ENCODE results near the gene GREM2. TPM values are rescaled to one million over a fixed set of nuclear protein-coding genes. Genes with fewer than 3 reads are reported as not detected.

GREM2 gene
- total RNA-seq, 1 experiment from 2014 or later: not detected

DNA sequence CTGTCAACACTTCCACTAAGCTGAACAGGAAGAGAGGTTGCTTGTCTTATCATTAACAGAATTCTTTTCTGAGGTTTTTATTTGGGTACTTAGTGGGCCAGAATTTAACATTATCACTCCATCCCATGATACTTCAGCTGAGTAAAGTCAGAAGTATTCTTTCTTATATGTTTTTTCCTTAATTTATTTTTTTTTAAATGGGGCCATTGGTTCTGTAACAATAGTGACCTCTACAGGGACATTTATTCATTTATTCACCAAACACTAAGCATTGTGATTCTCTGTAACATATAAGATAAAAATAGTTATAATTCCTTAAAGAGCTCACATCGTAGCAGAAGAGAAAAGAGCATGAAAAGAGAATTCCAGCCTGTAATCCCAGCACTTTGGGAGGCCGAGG, 9.8 kb downstream of the GREM2 start:
- POLR2A ChIA-PET: no interaction called here
- CTCF ChIA-PET: interaction anchor here (0.5 to 9.8 kb wide), 41 partner anchors 6 to 1045 kb away, joined by 3 to 74 read pairs (median 4); partner anchors contain the start of gene GREM2
- Mint-ChIP-seq H3K4me3 (ENCODE audit: unreplicated experiment) (no peak overlapping the region), H3K4me1 (ENCODE audit: insufficient read depth, unreplicated experiment) (no peaks in the 10 kb centered on the region), H3K27ac (ENCODE audit: low read depth, unreplicated experiment) (no peak overlapping the region), H3K9me3 (ENCODE audit: unreplicated experiment) (no peaks in the 10 kb centered on the region), H3K27me3 (ENCODE audit: insufficient read depth, unreplicated experiment) (no peaks in the 10 kb centered on the region), H3K36me3 (ENCODE audit: insufficient read depth, unreplicated experiment) (no peaks in the 10 kb centered on the region)
- DNase-seq (ENCODE audit: unreplicated experiment): no peak
- TF ChIP-seq, protein P1, sequence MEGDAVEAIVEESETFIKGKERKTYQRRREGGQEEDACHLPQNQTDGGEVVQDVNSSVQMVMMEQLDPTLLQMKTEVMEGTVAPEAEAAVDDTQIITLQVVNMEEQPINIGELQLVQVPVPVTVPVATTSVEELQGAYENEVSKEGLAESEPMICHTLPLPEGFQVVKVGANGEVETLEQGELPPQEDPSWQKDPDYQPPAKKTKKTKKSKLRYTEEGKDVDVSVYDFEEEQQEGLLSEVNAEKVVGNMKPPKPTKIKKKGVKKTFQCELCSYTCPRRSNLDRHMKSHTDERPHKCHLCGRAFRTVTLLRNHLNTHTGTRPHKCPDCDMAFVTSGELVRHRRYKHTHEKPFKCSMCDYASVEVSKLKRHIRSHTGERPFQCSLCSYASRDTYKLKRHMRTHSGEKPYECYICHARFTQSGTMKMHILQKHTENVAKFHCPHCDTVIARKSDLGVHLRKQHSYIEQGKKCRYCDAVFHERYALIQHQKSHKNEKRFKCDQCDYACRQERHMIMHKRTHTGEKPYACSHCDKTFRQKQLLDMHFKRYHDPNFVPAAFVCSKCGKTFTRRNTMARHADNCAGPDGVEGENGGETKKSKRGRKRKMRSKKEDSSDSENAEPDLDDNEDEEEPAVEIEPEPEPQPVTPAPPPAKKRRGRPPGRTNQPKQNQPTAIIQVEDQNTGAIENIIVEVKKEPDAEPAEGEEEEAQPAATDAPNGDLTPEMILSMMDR (IDR thresholded peaks at IDR 0.05; ENCODE audit: unreplicated experiment): peak; percentile 49
- intact Hi-C loops (cut with micrococcal nuclease): loop anchor here (1.0 to 2.0 kb wide), 4 partner anchors 90 to 575 kb away; no protein-coding TSS in a partner anchor
- BruUV-seq (replicated peaks): no TSS peak

DNA sequence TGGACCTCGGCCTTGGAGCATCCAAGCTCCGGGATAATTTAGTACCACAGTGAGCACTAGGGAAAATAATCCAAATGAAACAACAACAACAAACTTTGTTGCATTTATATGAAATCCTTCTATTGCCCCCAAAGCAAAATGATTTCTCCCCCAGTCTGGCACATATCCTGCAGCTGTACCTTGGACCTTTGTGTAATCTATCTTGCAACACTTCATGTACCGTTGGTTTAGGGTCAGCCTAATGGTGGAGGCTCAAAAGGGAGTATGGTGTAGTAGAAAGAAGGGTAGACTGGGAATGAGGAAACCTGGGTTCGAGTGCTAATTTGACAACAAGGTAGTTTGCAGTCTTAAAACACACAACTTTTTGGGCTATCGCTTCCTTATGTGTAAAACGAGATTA, 12.1 kb downstream of the GREM2 start:
- DNase-seq (ENCODE audit: unreplicated experiment): no peak
- H3K36me3 Mint-ChIP-seq (ENCODE audit: insufficient read depth, unreplicated experiment): no peaks in the 10 kb centered on the region
- H3K27ac Mint-ChIP-seq (ENCODE audit: low read depth, unreplicated experiment): no peak overlapping the region
- CTCF ChIA-PET: interaction anchor here (0.6 to 9.8 kb wide), 11 partner anchors 8 to 1209 kb away, joined by 3 to 74 read pairs (median 4); no protein-coding TSS in a partner anchor
- intact Hi-C loops (cut with micrococcal nuclease): no loop called here
- H3K4me1 Mint-ChIP-seq (ENCODE audit: insufficient read depth, unreplicated experiment): no peaks in the 10 kb centered on the region
- no peaks in the 10 kb centered on the region for H3K9me3 Mint-ChIP-seq (ENCODE audit: unreplicated experiment)
- BruUV-seq (replicated peaks): no TSS peak
- POLR2A ChIA-PET: interaction anchor here (0.6 to 1.0 kb wide), 2 partner anchors 231 to 408 kb away, joined by 3 read pairs; no protein-coding TSS in a partner anchor
- H3K4me3 Mint-ChIP-seq (ENCODE audit: unreplicated experiment): no peak overlapping the region
- no peaks in the 10 kb centered on the region for H3K27me3 Mint-ChIP-seq (ENCODE audit: insufficient read depth, unreplicated experiment)
- TF ChIP-seq, protein P1 (IDR thresholded peaks at IDR 0.05; ENCODE audit: unreplicated experiment): no peak

DNA sequence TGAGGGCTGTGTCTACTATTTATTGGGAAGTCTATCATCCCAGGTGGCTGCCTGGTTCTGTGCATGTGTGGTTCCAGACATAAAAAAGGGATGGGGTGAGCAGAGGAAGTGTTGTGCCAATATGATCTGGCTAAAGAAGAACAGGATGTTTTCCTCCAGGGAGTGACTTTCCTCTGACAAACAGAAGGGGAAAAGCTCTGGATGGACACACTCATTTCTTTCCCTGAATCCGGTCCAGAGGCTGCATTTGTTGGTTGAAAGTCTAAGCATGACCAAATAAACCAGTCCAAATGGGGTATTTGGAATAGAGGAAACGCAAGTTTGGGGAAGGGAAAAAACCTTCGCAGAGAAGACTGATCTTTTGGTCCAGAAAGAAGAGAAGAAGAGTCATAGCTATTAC, 12.7 kb downstream of the GREM2 start:
- TF ChIP-seq, protein P1 (IDR thresholded peaks at IDR 0.05; ENCODE audit: unreplicated experiment): no peak
- intact Hi-C loops (cut with micrococcal nuclease): no loop called here
- CTCF ChIA-PET: interaction anchor here (0.6 to 9.8 kb wide), 10 partner anchors 9 to 1209 kb away, joined by 3 to 74 read pairs (median 4); no protein-coding TSS in a partner anchor
- H3K4me3 Mint-ChIP-seq (ENCODE audit: unreplicated experiment): no peak overlapping the region
- no peak overlapping the region for H3K27ac Mint-ChIP-seq (ENCODE audit: low read depth, unreplicated experiment)
- BruUV-seq (replicated peaks): no TSS peak
- H3K9me3 Mint-ChIP-seq (ENCODE audit: unreplicated experiment): no peaks in the 10 kb centered on the region
- no peaks in the 10 kb centered on the region for H3K4me1 Mint-ChIP-seq (ENCODE audit: insufficient read depth, unreplicated experiment)
- no peak for DNase-seq (ENCODE audit: unreplicated experiment)
- H3K36me3 Mint-ChIP-seq (ENCODE audit: insufficient read depth, unreplicated experiment): no peaks in the 10 kb centered on the region
- H3K27me3 Mint-ChIP-seq (ENCODE audit: insufficient read depth, unreplicated experiment): no peaks in the 10 kb centered on the region
- POLR2A ChIA-PET: interaction anchor here (0.6 to 1.0 kb wide), 2 partner anchors 232 to 408 kb away, joined by 3 read pairs; no protein-coding TSS in a partner anchor

DNA sequence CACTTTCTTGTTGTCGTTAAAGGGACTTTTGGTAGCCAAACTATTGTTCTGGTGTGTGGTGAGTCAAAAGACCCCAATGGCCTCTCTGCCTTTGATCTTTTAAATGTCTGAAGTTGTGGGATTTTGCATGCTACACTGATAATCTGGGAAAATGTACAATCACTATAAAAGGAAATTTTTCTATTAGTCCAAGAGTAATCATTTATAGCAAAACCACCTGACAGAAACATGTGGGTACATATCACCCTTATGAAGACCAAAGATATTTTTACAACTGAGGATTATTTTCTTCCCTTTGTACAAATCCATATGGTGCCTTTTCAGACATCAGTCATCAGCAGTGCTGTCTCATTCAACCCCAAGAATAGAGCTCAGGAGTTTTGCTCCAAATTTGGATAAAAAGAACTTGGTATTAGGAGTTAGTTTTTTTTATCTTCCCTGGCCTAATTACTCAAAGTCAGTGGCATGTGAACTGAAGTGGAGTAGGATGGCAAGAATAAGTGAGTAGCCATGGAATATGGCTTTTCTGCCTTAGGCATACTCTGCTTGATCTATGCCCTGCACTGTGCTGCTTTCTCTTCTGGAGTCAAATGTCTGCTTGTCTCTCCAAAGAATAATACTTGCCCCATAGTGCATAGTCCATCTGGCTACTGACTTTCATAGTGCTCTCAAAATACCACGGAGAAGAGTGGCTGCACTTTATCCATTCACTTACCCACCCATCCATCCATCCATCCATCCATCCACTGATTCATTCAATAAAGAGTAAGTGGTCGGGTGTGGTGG, 13.5 kb downstream of the GREM2 start:
- no peaks in the 10 kb centered on the region for H3K27me3 Mint-ChIP-seq (ENCODE audit: insufficient read depth, unreplicated experiment)
- CTCF ChIA-PET: interaction anchor here (0.6 to 9.8 kb wide), 9 partner anchors 10 to 572 kb away, joined by 3 to 74 read pairs (median 3); no protein-coding TSS in a partner anchor
- POLR2A ChIA-PET: interaction anchor here (0.7 kb wide), 1 partner anchor 22 kb away, joined by 3 read pairs; no protein-coding TSS in a partner anchor
- no TSS peak for BruUV-seq (replicated peaks)
- H3K36me3 Mint-ChIP-seq (ENCODE audit: insufficient read depth, unreplicated experiment): no peaks in the 10 kb centered on the region
- no peak overlapping the region for H3K27ac Mint-ChIP-seq (ENCODE audit: low read depth, unreplicated experiment)
- no peaks in the 10 kb centered on the region for H3K4me1 Mint-ChIP-seq (ENCODE audit: insufficient read depth, unreplicated experiment)
- intact Hi-C loops (cut with micrococcal nuclease): no loop called here
- TF ChIP-seq, protein P1 (IDR thresholded peaks at IDR 0.05; ENCODE audit: unreplicated experiment): no peak
- H3K9me3 Mint-ChIP-seq (ENCODE audit: unreplicated experiment): no peaks in the 10 kb centered on the region
- H3K4me3 Mint-ChIP-seq (ENCODE audit: unreplicated experiment): no peak overlapping the region
- no peak for DNase-seq (ENCODE audit: unreplicated experiment)

Data from MCF 10A (cell line).